Parathyroid adenoma (tissue), 2 donors: Measurements from ENCODE around the gene LACTBL1.
"Not testable (repeated sequence)": the region's sequence is repeated elsewhere in the genome, so short reads cannot be mapped to it uniquely, and the experiment has no call there.

Experiments
- H2AFZ ChIP-seq: fragments of 300-600 bp; sonication (generic); one replicate; pipeline ENCODE4 v1.7.0; 2017; ENCODE audit warnings: antibody characterized with exemption, mild to moderate bottlenecking
- H3K27ac ChIP-seq: fragments of 300-600 bp; sonication (generic); one replicate; pipeline ENCODE4 v1.7.0; 2017
- H3K27me3 ChIP-seq: fragments of 300-600 bp; sonication (generic); one replicate; pipeline ENCODE4 v1.7.0; 2017; ENCODE audit warnings: low read length; ENCODE audit not compliant: control insufficient read depth, insufficient read depth
- H3K36me3 ChIP-seq: fragments of 300-600 bp; sonication (generic); one replicate; pipeline ENCODE4 v1.7.0; 2017; ENCODE audit warnings: low read length; ENCODE audit not compliant: control insufficient read depth, insufficient read depth
- H3K4me1 ChIP-seq: fragments of 300-600 bp; sonication (generic); one replicate; pipeline ENCODE4 v1.7.0; 2017; ENCODE audit warnings: control low read depth
- H3K4me2 ChIP-seq: fragments of 300-600 bp; sonication (generic); one replicate; pipeline ENCODE4 v1.7.0; 2017; ENCODE audit warnings: low read length
- H3K4me3 ChIP-seq: fragments of 300-600 bp; sonication (generic); one replicate; pipeline ENCODE4 v1.7.0; 2017; ENCODE audit warnings: low read depth, low read length
- H3K79me2 ChIP-seq: fragments of 300-600 bp; sonication (generic); one replicate; pipeline ENCODE4 v1.7.0; 2017; ENCODE audit warnings: control low read depth
- H3K9ac ChIP-seq: fragments of 300-600 bp; sonication (generic); one replicate; pipeline ENCODE4 v1.7.0; 2017; ENCODE audit warnings: mild to moderate bottlenecking
- H3K9me3 ChIP-seq: fragments of 300-600 bp; sonication (generic); one replicate; pipeline ENCODE4 v1.7.0; 2017; ENCODE audit warnings: low read length; ENCODE audit not compliant: control insufficient read depth
- TF ChIP-seq, protein P1 (sequence below): fragments of 300-600 bp; sonication (generic); IDR thresholded peaks from one replicate; pipeline ENCODE4 v1.7.0; 2017; ENCODE audit warnings: antibody characterized with exemption, mild to moderate bottlenecking
- donor health status: primary hyperparathyroidism.

LACTBL1 gene

DNA sequence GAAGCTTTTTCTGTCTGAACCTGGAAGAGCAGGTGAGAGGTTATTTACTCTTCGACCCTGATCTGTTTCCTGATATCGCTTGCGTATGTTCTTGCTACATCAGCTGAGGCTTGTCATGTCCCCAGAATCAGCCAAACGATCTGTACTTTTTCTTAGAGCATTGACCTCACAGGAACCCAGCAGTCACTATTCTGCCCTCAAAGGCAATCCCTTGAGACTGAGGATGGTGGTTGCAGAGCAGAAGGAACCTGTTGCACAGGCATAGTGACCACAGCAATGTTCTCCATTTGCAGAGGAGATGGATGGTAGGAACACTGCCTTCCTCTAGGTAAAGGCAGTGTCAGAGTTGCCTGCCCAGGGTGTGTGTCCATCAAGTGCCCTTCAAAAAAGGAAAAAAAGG lies 11.3 kb upstream of the LACTBL1 start:
- Histone ChIP-seq H3K4me2 (peak overlapping the region; percentile 58), H3K9me3 (no peaks in the 10 kb centered on the region), H3K27me3 (no peaks in the 10 kb centered on the region), H3K4me1 (peaks cover 6% of the 10 kb centered on the region), H3K27ac (peak overlapping the region; percentile 64), H3K9ac (no peak overlapping the region), H3K4me3 (no peak overlapping the region), H3K79me2 (no peaks in the 10 kb centered on the region), H2AFZ (no peak overlapping the region), H3K36me3 (no peaks in the 10 kb centered on the region)
- TF ChIP-seq, protein P1, sequence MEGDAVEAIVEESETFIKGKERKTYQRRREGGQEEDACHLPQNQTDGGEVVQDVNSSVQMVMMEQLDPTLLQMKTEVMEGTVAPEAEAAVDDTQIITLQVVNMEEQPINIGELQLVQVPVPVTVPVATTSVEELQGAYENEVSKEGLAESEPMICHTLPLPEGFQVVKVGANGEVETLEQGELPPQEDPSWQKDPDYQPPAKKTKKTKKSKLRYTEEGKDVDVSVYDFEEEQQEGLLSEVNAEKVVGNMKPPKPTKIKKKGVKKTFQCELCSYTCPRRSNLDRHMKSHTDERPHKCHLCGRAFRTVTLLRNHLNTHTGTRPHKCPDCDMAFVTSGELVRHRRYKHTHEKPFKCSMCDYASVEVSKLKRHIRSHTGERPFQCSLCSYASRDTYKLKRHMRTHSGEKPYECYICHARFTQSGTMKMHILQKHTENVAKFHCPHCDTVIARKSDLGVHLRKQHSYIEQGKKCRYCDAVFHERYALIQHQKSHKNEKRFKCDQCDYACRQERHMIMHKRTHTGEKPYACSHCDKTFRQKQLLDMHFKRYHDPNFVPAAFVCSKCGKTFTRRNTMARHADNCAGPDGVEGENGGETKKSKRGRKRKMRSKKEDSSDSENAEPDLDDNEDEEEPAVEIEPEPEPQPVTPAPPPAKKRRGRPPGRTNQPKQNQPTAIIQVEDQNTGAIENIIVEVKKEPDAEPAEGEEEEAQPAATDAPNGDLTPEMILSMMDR: no peak

DNA sequence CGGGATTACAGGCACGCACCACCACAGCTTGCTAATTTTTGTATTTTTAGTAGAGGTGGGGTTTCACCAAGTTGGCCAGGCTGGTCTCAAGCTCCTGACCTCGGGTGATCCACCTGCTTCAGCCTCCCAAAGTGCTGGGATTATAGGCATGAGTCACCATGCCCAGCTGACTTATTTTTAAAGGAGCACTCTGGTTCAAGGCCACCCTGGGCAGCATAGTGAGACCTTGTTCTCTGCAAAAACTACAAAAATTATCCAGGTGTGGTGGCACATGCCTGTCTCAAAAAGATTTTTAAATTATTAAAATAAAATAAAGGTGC lies 7.8 kb upstream of the LACTBL1 start:
- not testable (repeated sequence) for H3K27ac ChIP-seq, H3K9me3 ChIP-seq, H3K36me3 ChIP-seq, H3K4me3 ChIP-seq, H3K9ac ChIP-seq, H3K4me1 ChIP-seq, H3K27me3 ChIP-seq, H3K4me2 ChIP-seq, H2AFZ ChIP-seq, H3K79me2 ChIP-seq

DNA sequence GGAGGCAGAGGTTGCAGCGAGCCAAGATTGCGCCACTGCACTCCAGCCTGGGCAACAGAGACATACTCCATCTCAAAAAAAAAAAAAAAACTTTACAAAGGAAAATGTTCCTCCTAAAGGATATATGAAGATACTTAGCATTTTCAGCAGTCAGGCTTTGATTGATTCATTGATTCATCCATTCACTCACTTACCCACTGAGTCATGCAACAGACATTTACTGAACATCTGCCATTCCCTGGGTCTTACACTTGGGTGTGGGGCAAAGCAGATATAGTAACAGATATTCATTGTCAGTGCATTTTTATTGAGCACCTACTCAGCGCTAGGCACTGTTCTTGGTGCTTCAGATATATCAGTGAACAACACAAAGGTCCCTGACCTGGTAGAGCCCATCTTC lies 5.6 kb upstream of the LACTBL1 start:
- Histone ChIP-seq H3K4me3 (no peak overlapping the region), H3K79me2 (no peaks in the 10 kb centered on the region), H3K9me3 (no peaks in the 10 kb centered on the region), H3K9ac (no peak overlapping the region), H2AFZ (no peak overlapping the region), H3K4me1 (no peaks in the 10 kb centered on the region), H3K4me2 (no peak overlapping the region), H3K27ac (no peak overlapping the region), H3K27me3 (no peaks in the 10 kb centered on the region), H3K36me3 (no peaks in the 10 kb centered on the region)
- TF ChIP-seq, protein P1: no peak

DNA sequence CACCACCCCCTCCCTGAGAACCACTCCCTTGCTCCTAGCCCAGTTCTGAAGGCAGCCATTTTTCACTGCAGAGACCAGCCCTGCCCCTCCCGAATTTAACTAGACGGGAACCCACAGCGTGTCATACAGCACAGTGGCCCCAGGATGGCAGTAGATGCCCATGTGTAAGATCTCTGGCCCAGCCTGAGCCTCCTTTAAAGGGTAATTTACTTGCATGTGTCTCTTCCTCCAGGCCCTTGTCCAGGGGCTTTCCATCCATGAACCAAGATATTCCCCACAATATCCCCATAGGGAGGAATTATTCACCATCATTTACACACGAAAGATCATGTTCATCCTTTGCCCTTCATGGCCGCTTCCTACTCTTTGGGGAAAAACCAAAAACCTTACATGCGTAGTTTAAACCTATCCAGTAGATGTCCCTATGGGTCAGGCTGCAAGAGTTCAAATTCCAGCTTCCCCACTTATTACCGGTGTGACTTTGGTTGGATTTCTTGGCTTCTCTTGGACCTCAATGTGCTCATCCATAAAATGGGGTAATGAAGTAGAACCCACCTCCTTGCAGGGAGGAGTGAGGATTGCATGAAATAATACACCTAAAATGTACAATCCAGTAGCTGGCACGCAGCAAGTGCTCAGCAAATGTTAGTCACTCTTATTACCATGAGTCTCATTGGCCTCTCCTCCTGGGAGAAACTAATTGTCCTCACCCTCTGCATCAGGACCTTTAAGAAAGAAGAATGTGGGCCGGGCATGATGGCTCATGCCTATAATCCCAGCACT lies 4.0 kb upstream of the LACTBL1 start:
- H3K27me3 ChIP-seq: no peaks in the 10 kb centered on the region
- no peak overlapping the region for H3K9ac ChIP-seq
- H3K27ac ChIP-seq: no peak overlapping the region
- TF ChIP-seq, protein P1: peak; percentile 62
- no peaks in the 10 kb centered on the region for H3K9me3 ChIP-seq
- H2AFZ ChIP-seq: peak overlapping the region; percentile 38
- H3K79me2 ChIP-seq: no peaks in the 10 kb centered on the region
- no peaks in the 10 kb centered on the region for H3K4me1 ChIP-seq
- H3K4me2 ChIP-seq: no peak overlapping the region
- H3K36me3 ChIP-seq: no peaks in the 10 kb centered on the region
- H3K4me3 ChIP-seq: no peak overlapping the region

DNA sequence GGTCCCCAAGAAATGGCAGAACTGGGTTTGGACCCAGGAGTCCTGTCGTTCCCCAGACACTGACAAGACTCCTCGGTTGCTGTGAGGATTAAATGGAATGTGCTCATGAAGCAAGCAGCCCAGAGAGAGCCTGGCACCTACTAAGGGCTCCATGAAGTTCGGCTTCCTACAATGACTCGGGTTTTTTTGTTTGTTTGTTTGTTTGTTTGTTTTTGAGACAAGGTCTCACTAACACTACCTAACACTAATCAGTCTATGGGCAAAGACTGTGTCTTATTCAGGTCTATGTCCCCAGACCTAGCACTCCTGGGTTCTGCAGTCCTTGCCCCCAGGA lies 3.4 kb upstream of the LACTBL1 start:
- no peak overlapping the region for H3K4me2 ChIP-seq
- H3K9ac ChIP-seq: no peak overlapping the region
- TF ChIP-seq, protein P1: no peak
- H2AFZ ChIP-seq: peak overlapping the region; percentile 38
- H3K4me1 ChIP-seq: no peaks in the 10 kb centered on the region
- no peaks in the 10 kb centered on the region for H3K36me3 ChIP-seq
- H3K27ac ChIP-seq: no peak overlapping the region
- H3K27me3 ChIP-seq: no peaks in the 10 kb centered on the region
- no peaks in the 10 kb centered on the region for H3K9me3 ChIP-seq
- H3K79me2 ChIP-seq: no peaks in the 10 kb centered on the region
- no peak overlapping the region for H3K4me3 ChIP-seq
